Measurements from ENCODE around the gene ACP2. TPM values are rescaled to one million over a fixed set of nuclear protein-coding genes. Genes with fewer than 3 reads are reported as not detected.

The ACP2 gene
- total RNA-seq, 2 experiments from 2014 or later: 24.5 to 26.5 TPM

GRCh38 chr11:47280860-47281259 lies 32.2 kb upstream of the ACP2 start:
- Histone ChIP-seq H3K36me3 (ENCODE audit: insufficient read depth, low read length) (peaks cover 93% of the 10 kb centered on the region), H3K9me2 (ENCODE audit: insufficient read depth, low read length) (no peaks in the 10 kb centered on the region), H3K79me2 (ENCODE audit: insufficient read depth, low read depth, low read length) (no peaks in the 10 kb centered on the region), H3K4me3 (ENCODE audit: low read depth, low read length, poor library complexity, severe bottlenecking) (no peak overlapping the region), H2AFZ (ENCODE audit: low read length) (no peak overlapping the region), H3K9me3 (ENCODE audit: low read length) (no peaks in the 10 kb centered on the region), H3K4me1 (ENCODE audit: insufficient read depth, low read length, poor library complexity, severe bottlenecking) (no peaks in the 10 kb centered on the region), H4K20me1 (ENCODE audit: insufficient read depth, low read length) (no peaks in the 10 kb centered on the region), H3K4me2 (ENCODE audit: low read length) (no peak overlapping the region), H3K27ac (ENCODE audit: low read depth, low read length, poor library complexity, severe bottlenecking) (no peak overlapping the region)
- ChIA-PET CTCF (ENCODE audit: unreplicated experiment) (no interaction called here), POLR2A (interaction anchor here (0.5 to 0.6 kb wide), 2 partner anchors 415 to 828 kb away, joined by 3 to 4 read pairs; no protein-coding TSS in a partner anchor)
- intact Hi-C loops (cut with micrococcal nuclease; ENCODE audit: unreplicated experiment): no loop called here
- TF ChIP-seq CTCF (conservative IDR thresholded peaks at IDR 0.05; ENCODE audit: low read length) (no peak), EZH2phosphoT487 (IDR thresholded peaks at IDR 0.05; ENCODE audit: borderline replicate concordance, low read depth, low read length) (no peak)
- BruUV-seq (replicated peaks): no TSS peak
- DNase-seq (ENCODE audit: low spot score): no peak

GRCh38 chr11:47280099-47280498 lies 31.5 kb upstream of the ACP2 start:
- Histone ChIP-seq H3K36me3 (ENCODE audit: insufficient read depth, low read length) (peaks cover 93% of the 10 kb centered on the region), H3K27ac (ENCODE audit: low read depth, low read length, poor library complexity, severe bottlenecking) (no peak overlapping the region), H3K9me3 (ENCODE audit: low read length) (no peaks in the 10 kb centered on the region), H3K4me3 (ENCODE audit: low read depth, low read length, poor library complexity, severe bottlenecking) (no peak overlapping the region), H3K4me1 (ENCODE audit: insufficient read depth, low read length, poor library complexity, severe bottlenecking) (no peaks in the 10 kb centered on the region), H3K9me2 (ENCODE audit: insufficient read depth, low read length) (no peaks in the 10 kb centered on the region), H3K79me2 (ENCODE audit: insufficient read depth, low read depth, low read length) (no peaks in the 10 kb centered on the region), H3K4me2 (ENCODE audit: low read length) (no peak overlapping the region), H2AFZ (ENCODE audit: low read length) (no peak overlapping the region), H4K20me1 (ENCODE audit: insufficient read depth, low read length) (no peaks in the 10 kb centered on the region)
- POLR2A ChIA-PET: no interaction called here
- no peak for DNase-seq (ENCODE audit: low spot score)
- TF ChIP-seq CTCF (conservative IDR thresholded peaks at IDR 0.05; ENCODE audit: low read length) (no peak), EZH2phosphoT487 (IDR thresholded peaks at IDR 0.05; ENCODE audit: borderline replicate concordance, low read depth, low read length) (no peak)
- CTCF ChIA-PET (ENCODE audit: unreplicated experiment): no interaction called here
- intact Hi-C loops (cut with micrococcal nuclease; ENCODE audit: unreplicated experiment): no loop called here
- no TSS peak for BruUV-seq (replicated peaks)

GRCh38 chr11:47278769-47279168 lies 30.2 kb upstream of the ACP2 start:
- intact Hi-C loops (cut with micrococcal nuclease; ENCODE audit: unreplicated experiment): loop anchor here (5.0 kb wide), 1 partner anchor 69 kb away; no protein-coding TSS in a partner anchor
- POLR2A ChIA-PET: no interaction called here

More at GRCh38 chr11:47278769-47279168, 30.2 kb upstream of the ACP2 start:
- no TSS peak for BruUV-seq (replicated peaks)
- Histone ChIP-seq H3K9me2 (ENCODE audit: insufficient read depth, low read length) (no peaks in the 10 kb centered on the region), H3K27ac (ENCODE audit: low read depth, low read length, poor library complexity, severe bottlenecking) (no peak overlapping the region), H3K36me3 (ENCODE audit: insufficient read depth, low read length) (peaks cover 93% of the 10 kb centered on the region), H3K4me3 (ENCODE audit: low read depth, low read length, poor library complexity, severe bottlenecking) (no peak overlapping the region), H3K4me1 (ENCODE audit: insufficient read depth, low read length, poor library complexity, severe bottlenecking) (no peaks in the 10 kb centered on the region), H3K4me2 (ENCODE audit: low read length) (no peak overlapping the region), H2AFZ (ENCODE audit: low read length) (no peak overlapping the region), H3K9me3 (ENCODE audit: low read length) (no peaks in the 10 kb centered on the region), H3K79me2 (ENCODE audit: insufficient read depth, low read depth, low read length) (peaks cover 8% of the 10 kb centered on the region; the same call in 1 of the 2 replicates), H4K20me1 (ENCODE audit: insufficient read depth, low read length) (no peaks in the 10 kb centered on the region)
- DNase-seq (ENCODE audit: low spot score): no peak
- no peak for TF ChIP-seq CTCF (conservative IDR thresholded peaks at IDR 0.05; ENCODE audit: low read length)
- no peak for TF ChIP-seq EZH2phosphoT487 (IDR thresholded peaks at IDR 0.05; ENCODE audit: borderline replicate concordance, low read depth, low read length)
- CTCF ChIA-PET (ENCODE audit: unreplicated experiment): no interaction called here

Data from OCI-LY7 (cell line).